ENCODE results near the gene HTATSF1. TPM values are rescaled to one million over a fixed set of nuclear protein-coding genes. Genes with fewer than 3 reads are reported as not detected.

HTATSF1 gene
- total and polyA plus RNA-seq, 9 of the 15 experiments (the other 6 are each of a cell fraction or from before 2014, with no cell fraction given), result 2.6 to 87.7 (median 42.2) TPM

DNA sequence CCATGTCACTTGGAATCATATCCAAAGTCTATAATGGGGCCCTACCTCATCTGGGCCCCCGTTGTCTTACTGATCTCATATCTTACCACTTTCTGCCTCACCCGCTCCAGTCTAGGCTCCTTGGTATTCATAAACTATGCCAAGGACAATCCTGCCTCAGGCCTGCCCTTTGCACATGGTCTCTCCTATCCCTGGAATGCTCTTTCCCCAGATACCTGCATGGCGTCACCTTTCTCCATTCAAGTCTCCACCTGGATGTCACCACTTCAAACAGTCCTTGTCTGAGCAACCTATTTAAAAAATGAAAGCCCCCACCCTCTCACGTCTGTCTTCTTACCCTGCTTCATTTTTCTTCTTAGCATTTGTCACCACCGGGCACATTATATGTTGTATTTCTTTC lies 42.8 kb downstream of the HTATSF1 start:
- POLR2A ChIA-PET, result interaction anchor here (0.6 kb wide), 1 partner anchor 140 kb away, joined by 3 read pairs; no protein-coding TSS in a partner anchor
- intact Hi-C loops (cut with micrococcal nuclease), result no loop called here
- TF ChIP-seq LARP7 (IDR thresholded peaks at IDR 0.05) (no peak), TEAD1 (CRISPR knock-in tag; IDR thresholded peaks at IDR 0.05) (no peak), JUNB (CRISPR knock-in tag; conservative IDR thresholded peaks at IDR 0.05) (no peak), ZNF316 (IDR thresholded peaks at IDR 0.05) (no peak), FOXA3 (CRISPR knock-in tag; conservative IDR thresholded peaks at IDR 0.05 in 1 of 2, IDR thresholded peaks at IDR 0.05 in 1 of 2) (no peak)
- TF ChIP-seq, protein P1, sequence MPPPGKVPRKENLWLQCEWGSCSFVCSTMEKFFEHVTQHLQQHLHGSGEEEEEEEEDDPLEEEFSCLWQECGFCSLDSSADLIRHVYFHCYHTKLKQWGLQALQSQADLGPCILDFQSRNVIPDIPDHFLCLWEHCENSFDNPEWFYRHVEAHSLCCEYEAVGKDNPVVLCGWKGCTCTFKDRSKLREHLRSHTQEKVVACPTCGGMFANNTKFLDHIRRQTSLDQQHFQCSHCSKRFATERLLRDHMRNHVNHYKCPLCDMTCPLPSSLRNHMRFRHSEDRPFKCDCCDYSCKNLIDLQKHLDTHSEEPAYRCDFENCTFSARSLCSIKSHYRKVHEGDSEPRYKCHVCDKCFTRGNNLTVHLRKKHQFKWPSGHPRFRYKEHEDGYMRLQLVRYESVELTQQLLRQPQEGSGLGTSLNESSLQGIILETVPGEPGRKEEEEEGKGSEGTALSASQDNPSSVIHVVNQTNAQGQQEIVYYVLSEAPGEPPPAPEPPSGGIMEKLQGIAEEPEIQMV (tag; conservative IDR thresholded peaks at IDR 0.05; ENCODE audit: low read depth), result no peak
- TF ChIP-seq, protein P2, sequence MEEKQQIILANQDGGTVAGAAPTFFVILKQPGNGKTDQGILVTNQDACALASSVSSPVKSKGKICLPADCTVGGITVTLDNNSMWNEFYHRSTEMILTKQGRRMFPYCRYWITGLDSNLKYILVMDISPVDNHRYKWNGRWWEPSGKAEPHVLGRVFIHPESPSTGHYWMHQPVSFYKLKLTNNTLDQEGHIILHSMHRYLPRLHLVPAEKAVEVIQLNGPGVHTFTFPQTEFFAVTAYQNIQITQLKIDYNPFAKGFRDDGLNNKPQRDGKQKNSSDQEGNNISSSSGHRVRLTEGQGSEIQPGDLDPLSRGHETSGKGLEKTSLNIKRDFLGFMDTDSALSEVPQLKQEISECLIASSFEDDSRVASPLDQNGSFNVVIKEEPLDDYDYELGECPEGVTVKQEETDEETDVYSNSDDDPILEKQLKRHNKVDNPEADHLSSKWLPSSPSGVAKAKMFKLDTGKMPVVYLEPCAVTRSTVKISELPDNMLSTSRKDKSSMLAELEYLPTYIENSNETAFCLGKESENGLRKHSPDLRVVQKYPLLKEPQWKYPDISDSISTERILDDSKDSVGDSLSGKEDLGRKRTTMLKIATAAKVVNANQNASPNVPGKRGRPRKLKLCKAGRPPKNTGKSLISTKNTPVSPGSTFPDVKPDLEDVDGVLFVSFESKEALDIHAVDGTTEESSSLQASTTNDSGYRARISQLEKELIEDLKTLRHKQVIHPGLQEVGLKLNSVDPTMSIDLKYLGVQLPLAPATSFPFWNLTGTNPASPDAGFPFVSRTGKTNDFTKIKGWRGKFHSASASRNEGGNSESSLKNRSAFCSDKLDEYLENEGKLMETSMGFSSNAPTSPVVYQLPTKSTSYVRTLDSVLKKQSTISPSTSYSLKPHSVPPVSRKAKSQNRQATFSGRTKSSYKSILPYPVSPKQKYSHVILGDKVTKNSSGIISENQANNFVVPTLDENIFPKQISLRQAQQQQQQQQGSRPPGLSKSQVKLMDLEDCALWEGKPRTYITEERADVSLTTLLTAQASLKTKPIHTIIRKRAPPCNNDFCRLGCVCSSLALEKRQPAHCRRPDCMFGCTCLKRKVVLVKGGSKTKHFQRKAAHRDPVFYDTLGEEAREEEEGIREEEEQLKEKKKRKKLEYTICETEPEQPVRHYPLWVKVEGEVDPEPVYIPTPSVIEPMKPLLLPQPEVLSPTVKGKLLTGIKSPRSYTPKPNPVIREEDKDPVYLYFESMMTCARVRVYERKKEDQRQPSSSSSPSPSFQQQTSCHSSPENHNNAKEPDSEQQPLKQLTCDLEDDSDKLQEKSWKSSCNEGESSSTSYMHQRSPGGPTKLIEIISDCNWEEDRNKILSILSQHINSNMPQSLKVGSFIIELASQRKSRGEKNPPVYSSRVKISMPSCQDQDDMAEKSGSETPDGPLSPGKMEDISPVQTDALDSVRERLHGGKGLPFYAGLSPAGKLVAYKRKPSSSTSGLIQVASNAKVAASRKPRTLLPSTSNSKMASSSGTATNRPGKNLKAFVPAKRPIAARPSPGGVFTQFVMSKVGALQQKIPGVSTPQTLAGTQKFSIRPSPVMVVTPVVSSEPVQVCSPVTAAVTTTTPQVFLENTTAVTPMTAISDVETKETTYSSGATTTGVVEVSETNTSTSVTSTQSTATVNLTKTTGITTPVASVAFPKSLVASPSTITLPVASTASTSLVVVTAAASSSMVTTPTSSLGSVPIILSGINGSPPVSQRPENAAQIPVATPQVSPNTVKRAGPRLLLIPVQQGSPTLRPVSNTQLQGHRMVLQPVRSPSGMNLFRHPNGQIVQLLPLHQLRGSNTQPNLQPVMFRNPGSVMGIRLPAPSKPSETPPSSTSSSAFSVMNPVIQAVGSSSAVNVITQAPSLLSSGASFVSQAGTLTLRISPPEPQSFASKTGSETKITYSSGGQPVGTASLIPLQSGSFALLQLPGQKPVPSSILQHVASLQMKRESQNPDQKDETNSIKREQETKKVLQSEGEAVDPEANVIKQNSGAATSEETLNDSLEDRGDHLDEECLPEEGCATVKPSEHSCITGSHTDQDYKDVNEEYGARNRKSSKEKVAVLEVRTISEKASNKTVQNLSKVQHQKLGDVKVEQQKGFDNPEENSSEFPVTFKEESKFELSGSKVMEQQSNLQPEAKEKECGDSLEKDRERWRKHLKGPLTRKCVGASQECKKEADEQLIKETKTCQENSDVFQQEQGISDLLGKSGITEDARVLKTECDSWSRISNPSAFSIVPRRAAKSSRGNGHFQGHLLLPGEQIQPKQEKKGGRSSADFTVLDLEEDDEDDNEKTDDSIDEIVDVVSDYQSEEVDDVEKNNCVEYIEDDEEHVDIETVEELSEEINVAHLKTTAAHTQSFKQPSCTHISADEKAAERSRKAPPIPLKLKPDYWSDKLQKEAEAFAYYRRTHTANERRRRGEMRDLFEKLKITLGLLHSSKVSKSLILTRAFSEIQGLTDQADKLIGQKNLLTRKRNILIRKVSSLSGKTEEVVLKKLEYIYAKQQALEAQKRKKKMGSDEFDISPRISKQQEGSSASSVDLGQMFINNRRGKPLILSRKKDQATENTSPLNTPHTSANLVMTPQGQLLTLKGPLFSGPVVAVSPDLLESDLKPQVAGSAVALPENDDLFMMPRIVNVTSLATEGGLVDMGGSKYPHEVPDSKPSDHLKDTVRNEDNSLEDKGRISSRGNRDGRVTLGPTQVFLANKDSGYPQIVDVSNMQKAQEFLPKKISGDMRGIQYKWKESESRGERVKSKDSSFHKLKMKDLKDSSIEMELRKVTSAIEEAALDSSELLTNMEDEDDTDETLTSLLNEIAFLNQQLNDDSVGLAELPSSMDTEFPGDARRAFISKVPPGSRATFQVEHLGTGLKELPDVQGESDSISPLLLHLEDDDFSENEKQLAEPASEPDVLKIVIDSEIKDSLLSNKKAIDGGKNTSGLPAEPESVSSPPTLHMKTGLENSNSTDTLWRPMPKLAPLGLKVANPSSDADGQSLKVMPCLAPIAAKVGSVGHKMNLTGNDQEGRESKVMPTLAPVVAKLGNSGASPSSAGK (IDR thresholded peaks at IDR 0.05), result no peak

More for the DNA sequence above, 42.8 kb downstream of the HTATSF1 start:
- Histone ChIP-seq H3K4me1 (replicated peaks in 1 of 2; ENCODE audit: control insufficient read depth in 2 of 2, insufficient read depth in 2 of 2, low read length in 2 of 2) (peaks cover 0 to 8% of the 10 kb centered on the region in 2 experiments; a peak in 1 of 5 replicates), H4K20me1 (replicated peaks; ENCODE audit: control insufficient read depth, insufficient read depth, low read length) (no peaks in the 10 kb centered on the region), H3K9me1 (ENCODE audit: control insufficient read depth, insufficient read depth, low read length) (no peaks in the 10 kb centered on the region), H3K4me3 (no peak overlapping the region), H3K27ac (ENCODE audit: extremely low read depth, low read depth, low read length) (no peak overlapping the region), H3K9ac (ENCODE audit: insufficient read depth in 1 of 2, low read depth in 2 of 2, low read length in 2 of 2) (no peak overlapping the region), H3K79me2 (ENCODE audit: control insufficient read depth, insufficient read depth, low read length) (no peaks in the 10 kb centered on the region), H2AFZ (ENCODE audit: low read depth, low read length) (no peak overlapping the region), H3K9me3 (replicated peaks; ENCODE audit: control insufficient read depth, insufficient read depth, low read depth, low read length) (no peaks in the 10 kb centered on the region), H3K36me3 (ENCODE audit: control insufficient read depth, insufficient read depth, low read length) (no peaks in the 10 kb centered on the region), H3K27me3 (ENCODE audit: control insufficient read depth in 2 of 2, insufficient read depth in 2 of 2, low read length in 2 of 2) (peaks cover 0 to 26% of the 10 kb centered on the region in 2 experiments; a peak in 4 of 5 replicates), H3K4me2 (ENCODE audit: insufficient read depth, low read length) (no peak overlapping the region)
- WGBS (ENCODE audit: insufficient coverage, low coverage, missing lambda C conversion rate), result 0% methylated on average over 5 of the region's 5 CpGs
- no peak for DNase-seq (ENCODE audit: extremely low read depth in 1 of 4, low spot score in 3 of 4)
- FAIRE-seq, result no peak
- no TSS peak for BruUV-seq (replicated peaks)
- CTCF ChIA-PET (ENCODE audit: low intra/inter-chr PET ratio), result no interaction called here
- in situ Hi-C loops (cut with MboI), result no loop called here
- no peak for ATAC-seq

All from K562 (cell line).